Stimulated activated CD4-positive, alpha-beta T cell treated with anti-CD3 and anti-CD28 coated beads, TNF-alpha, amount 100 ng/mL, for 1 hour (primary cell): ENCODE data around the gene SYTL3.

Experiments used
- DNase-seq, 3 donors: peaks; one replicate each; pipeline ENCODE4 v3.0.0-alpha.2; 2020; ENCODE audit warnings: low read depth in 3 of 3, low spot score in 1 of 3

Gene SYTL3

DNA sequence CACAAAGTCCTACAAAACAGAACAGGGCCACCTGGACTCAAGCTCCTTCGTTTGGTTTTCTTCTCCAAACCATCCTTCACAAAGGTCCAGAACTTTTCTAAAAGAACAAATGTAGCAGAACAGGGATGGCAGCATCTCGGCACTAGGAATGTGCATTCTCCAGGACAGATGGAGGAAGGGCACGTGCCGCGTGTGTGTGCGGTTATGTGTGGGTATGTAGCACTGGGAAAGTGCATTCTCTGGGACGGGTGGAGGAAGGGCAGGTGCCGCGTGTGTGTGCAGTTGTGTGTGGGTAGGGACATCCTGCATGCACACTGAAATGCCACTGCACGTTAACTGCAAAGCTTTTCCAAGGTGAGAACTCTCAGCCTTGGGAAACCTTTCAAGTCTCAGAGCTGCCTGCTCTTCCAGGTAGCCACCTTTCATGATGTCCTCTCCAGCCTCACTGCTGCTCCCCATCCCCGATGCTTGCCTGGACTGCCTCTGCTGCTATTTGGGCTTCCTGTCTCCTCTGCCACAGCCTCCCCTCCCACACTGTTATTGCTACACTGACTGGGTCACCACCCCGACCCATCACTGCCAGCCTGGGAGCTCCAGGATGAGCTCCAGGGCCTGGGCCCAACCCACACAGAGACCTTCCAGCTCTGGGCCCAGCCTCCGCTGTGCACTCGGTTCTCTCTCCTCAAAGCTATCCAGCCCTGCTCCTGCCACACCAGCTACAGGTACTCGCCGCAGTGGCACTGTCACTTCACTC, 121.7 kb downstream of the SYTL3 start:
- no peak for DNase-seq

DNA sequence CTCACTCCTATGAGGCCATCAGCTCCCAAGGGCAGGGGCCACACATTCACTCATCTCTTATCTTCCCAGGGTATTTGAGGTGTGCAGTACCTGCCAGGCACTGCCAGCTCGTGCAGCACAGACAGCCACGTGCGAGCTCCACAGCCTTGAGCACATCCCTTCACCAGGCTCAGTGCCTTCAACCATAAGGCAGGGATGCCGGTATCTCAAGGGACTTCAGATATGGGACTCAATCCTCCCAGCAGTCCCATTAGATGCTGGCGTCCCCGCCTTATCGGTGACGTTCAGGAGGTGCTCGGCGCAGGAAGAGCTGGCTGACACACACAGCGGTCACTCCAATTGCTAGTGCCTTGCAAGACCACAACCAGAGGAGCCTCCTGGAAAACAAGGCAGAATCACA, 122.3 kb downstream of the SYTL3 start:
- no peak for DNase-seq

DNA sequence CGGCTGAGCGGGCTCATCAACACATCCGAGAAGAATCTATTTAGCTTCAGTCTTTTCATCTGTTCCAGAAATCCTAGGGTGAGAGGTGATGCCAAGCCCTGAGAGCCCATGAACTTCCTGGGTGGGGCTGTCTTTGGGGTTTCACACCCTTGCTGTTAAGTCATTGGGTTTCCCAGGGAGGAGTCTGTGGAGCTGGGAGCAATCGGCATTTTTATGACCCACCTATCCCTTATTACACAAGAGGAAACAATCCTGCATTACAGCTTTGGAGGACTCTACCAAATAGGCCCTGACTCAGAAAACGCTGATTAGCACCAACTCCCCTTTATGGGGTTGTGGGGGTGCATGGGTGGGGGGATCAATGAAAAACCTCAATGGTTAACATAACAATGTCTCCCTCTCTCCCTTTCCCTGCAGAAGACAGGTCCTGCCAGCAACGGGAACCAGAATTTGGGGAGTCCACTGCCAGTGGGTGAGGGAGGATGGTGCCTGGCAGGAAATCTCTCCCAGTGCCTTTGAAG, 123.1 kb downstream of the SYTL3 start:
- no peak for DNase-seq

DNA sequence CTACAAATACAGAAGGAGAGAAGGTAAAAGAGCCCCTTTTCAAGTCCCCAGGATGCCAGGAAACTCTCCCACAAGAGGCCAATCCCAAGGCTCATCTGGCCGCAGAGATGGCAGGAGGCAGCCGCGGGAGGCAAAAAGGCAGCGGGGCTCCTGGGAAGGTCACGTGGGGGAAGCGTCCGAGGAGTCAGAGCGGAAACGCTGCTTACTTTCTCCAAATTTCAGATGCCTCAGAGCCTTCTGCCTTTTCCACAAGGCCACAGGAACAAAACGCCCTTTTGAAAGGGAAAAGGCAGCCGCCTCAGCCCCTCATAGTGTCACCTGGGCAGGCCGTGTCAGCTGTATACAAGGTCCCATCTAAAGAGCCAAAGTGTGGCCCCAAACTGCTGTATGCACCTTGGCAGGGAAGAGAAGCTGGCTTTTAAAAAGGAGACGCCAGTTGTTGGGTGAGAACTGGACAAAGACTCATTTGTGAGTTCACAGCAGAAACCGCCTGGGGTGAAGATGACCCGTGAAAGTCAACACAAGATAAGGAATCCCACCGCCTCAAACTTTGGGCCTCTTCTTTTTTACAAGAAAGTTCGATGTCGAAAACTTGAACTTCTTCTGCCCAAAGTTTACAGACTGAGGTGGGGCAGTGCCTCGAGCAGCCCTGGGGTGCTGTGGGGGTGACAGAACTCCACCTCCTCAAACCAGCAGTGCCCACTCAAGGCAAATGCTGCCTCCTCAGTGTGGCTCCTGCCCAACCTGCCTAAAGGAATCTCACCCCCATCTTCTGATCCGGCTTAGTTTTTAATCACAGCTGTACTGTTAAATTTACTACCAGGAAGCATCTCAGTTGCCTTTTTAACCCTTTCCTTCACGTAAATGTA, 124.0 kb downstream of the SYTL3 start:
- DNase-seq: no peak

DNA sequence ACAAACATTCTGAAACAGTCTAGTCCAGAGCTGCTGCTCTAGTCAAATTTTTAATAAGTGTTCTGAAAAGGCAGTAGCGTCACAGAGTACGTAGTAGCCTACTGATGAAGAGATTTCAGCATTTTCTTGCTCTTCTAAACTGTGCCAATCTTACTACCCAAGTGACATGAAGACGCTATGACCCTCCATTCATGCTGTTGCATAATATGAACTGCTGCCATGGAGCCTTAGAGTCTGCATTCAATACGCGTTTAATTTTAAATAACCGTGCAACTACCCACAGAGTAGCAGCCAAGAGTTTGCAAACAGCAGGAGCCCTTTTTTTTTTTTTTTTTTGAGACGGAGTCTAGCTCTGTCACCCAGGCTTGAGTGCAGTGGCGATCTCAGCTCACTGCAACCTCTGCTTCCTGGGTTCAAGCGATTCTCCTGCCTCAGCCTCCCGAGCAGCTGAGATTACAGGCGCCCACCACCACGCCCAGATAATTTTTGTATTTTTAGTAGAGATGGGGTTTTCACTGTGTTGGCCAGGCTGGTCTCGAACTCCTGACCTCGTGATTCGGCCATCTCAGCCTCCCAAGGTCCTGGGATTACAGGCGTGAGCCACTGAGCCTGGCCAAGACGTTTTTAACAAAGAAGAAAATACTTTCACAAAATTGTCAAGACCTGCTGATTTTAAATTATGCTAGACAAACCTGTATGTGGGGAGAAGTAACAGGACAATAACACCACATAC, 125.0 kb downstream of the SYTL3 start:
- DNase-seq: no peak

DNA sequence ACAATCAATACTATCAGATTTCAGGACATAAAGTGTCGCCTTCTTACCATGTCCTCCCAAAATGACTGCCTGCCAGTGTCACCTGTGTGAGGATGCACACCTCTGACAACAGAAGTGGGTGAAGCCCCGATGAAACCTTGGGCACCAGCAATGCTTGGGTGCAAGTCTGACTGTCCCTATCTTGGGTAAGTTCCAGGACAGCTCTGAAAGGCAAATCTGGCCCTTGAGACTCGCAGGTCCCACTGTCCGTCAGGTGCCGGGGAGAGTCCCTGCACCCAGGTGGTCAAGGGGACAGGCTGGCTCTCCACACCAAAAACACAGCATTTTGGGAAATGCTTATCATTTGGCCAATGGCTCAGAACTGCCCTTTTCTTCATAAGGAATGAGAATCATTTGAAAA, 126.0 kb downstream of the SYTL3 start:
- DNase-seq: no peak

DNA sequence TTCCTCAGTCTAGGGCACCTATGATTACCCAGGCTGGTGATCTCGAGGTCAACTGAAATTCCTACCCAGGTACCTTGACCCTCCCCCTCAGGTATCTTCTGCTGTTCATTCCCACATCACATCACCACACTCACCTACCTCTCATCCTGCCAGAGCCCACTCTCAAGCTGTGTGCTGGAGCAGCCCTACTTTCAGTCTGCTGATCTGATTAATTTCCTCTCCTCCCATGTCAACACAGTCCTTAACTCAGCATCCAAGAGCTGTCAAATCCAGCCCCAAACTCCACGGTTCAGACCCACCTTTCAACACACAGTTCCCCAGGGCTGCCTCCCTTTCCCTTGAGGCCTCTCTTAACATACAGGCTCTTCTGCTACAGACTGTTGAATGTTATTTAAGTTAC, 126.9 kb downstream of the SYTL3 start:
- no peak for DNase-seq

DNA sequence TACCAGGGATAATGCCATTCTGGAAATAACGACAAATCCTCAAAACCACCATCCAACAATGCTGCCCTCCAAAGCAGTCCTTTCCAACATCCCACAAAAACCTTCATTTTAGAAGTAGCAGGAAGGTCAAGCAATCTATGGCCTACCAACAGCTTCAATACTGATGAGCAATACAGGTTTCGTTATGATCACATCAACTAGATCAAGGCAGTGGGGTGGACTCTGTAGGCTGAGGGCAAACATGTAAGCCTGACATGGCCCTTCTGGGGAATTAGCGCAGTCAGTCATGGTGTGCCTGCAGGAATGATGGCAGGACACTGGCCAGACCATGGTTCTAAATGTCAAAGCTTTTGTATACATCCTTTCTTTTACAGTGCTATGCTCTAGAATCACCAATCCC, 127.7 kb downstream of the SYTL3 start:
- DNase-seq: no peak

DNA sequence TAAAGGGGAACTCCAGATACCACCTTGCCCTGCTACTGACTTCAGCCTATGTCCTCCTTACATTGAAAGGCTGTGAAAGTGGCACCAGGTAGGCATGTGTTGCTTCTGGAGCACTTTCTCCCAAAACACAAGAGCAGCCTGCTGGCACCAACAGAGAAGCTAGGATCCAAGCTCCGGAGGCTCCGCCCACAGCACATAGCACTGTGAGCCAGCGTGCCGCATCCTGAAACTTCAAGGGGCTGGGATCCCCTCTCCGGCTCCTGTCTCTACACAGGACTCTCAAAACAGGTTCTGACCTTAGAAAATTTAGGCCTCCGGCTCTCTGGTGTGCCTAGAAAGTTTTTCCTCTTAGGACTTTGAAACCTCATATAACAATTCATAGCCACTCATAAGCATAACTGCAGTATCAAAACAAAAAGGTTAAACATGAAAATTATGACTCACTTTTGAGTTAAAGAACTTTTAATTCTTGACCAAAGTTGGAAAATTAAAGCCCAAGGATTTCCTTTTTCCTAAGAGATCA, 128.2 kb downstream of the SYTL3 start:
- no peak for DNase-seq

DNA sequence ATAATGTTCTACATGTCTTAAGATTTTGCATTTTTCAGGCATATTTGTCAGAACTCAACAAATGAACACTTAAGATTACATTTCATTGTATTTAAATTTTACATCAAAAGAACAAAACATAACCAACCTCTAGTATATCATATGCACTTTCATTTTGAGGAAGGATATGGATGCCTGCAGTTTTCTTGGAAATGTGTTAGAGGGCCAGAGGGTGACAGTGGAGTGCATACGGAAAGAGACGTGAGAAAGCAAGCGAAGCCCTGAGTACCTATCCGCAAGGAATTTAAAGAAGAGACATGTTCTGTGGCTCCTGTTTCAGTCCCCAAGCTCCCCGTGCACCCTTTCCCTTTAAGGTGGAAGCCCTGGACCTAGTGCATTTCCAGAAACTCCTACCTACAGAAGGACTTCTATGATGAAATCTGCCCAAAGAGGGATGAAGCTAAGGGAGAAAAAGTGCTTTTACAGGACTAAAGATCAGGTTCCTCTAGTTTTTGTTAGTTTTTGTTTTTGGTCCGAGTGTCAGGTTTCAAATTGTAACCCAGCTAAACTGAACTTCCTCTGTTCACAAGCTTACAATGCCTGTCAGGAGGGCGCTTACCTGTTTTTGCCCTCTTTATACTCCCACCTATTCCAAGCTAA, 130.5 kb downstream of the SYTL3 start:
- DNase-seq: no peak

DNA sequence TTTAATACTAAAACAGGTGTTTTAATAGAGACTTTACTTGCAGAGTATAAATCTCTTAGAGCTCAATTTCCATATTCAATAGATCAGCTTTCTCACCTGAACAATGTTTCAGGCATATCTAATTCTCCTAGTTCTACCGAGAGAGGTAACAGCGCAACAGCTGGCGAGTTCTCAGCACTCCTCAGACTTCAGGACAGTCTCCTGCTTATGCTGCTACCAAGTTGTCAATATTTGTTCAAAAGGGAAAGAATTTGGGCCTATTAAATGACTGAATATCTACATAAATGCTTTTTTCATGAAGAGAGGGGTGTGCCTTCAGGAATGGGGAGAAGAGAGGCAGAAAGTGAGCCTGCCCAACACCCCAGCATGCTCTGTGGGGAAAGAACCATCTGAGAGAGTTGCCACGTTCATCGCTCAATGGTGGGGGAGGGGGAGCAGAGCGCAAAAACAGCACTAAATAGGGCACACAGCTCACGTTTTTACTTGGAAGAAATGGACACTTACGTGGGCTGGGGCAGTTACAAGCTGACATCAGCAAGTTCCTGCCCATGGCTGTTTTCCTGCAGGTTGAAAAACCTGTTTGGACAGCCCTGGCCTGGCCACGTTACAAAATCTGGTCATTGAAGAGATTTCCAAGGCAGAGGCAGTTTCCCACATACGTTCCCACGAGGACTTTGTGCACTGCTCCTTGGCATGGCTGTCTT, 131.3 kb downstream of the SYTL3 start:
- DNase-seq: no peak

DNA sequence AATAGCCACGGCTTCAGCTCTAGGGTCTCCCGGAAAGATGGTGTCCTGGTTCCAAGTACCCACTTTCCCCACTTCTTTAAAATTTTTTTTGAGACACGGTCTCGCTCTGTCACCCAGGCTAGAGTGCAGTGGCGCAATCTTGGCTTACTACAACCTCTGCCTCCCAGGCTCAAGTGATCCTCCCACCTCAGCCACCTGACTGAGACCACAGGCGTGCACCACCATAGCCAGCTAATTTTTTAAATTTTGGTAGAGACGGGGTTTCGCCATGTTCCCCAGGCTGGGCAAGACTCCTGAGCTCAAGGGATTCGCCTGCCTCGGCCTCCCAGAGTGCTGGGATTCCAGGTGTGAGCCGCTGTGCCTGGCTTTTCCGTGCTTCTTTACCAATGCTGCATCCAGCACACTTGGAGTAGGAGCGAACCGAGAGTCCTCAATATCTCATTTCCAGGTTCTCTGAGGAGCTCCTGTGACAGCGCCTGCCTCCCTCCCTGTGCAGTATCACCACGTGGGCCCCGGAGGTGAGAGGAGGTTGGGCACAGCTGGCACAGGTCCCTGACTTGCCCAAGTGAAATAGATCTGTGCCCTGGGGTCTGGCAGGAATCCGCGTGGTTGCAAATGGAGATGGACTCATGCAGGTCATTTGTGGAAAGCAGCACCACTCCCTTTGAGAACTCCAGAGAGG, 132.0 kb downstream of the SYTL3 start:
- DNase-seq: no peak

DNA sequence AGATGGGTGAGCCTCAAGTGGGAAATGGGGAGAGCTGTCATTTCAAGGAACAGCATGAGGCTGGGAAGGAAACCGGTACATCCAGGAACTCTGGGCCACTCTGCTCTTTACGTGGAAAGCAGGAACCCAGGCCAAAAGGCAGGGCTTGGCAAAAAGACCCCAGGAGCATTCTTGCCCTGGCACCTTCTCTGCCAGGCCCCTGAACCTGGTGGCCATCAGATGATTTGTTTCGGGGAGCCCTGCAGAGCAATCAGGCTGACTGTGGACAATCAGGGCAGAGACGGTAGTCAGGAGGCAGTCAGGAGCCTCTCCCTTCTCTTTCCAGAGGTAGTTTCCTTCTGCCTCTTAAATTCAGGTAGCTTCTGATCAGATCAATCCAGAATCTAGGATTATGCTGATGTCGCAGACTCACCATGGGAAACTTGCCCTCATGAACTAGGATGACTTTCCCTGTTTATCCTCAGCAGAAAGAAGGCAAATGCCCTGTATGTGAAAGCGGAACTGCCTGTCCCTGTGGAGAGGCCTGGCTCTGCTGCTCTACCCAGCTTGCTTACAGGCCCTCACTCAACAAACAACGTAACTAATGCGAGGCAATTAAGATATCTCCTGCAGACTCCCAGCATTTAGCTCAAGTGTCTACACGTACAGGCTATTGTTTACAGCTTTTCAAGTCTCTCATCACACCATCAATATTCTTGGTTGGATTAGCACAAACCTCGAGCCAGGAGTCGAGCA, 132.7 kb downstream of the SYTL3 start:
- no peak for DNase-seq

DNA sequence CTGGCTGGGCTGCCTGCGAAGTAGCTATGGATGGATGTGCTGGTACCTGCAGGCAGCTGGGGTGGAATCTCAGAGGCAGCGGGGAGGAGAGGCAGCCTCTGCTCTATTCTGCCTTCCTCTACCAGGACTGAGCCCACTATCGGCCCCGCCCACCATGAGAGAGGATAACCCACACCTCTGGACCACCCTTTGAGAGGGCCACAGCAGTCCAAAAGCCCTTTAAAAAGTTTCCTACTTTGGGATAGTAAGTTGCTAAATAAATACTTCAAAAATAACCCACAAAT, 133.3 kb downstream of the SYTL3 start:
- no peak for DNase-seq

DNA sequence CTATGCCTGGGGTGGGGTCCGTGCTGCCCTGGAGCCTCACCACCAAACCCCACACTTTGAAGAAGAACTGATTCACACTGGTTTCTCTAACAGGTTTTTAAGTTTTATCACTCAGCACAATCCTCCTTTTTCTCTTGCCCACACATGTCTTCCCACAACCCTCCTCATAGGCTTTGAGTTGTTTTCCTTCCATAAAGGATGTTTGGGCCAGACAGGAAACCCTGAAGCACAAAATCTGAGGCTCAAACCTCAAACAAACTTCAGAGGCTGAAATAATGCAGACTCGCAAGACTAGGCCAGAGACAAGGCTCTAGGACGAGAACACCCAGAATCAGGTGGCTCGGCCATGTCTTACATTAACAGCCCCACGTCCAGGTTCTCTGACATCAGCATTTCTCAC, 134.0 kb downstream of the SYTL3 start:
- DNase-seq: no peak

DNA sequence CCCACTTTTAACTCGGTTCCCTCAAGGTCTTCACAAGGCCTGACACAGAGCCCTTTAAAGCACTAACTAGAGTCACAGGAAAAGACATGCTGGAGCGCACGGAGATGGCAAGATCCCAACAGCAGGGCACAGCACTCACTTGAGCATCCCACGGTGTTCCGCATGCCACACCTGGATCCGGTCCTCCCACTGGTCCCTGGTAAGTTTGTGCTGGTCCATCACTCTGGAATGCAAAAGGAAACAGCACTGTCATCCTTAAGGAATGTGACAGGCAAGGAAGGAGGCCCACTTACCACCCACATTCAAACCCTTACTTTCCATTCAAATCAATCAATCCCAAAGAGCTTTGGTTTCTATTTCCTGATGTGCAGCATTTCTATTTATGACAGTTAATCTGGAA, 134.7 kb downstream of the SYTL3 start:
- no peak for DNase-seq

DNA sequence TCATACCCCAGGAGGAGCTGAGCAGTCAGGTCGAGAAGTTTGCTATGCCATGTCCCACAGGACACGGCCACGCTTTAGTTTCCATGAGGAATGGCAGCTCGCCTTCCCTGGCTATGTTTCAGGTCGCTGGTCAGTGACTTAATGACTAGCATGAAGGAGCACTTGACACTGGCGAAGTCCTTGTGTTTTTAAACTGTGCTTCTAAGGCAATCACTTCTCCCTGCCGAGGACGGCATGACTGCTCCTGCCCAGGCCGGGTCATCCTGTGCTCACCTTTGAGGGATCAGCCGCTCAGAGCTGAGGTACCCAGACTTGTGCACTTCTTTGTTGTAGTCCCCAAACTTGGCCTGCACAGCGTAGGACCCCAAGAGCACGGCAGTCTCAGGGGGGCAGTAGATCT, 135.2 kb downstream of the SYTL3 start:
- DNase-seq: no peak

DNA sequence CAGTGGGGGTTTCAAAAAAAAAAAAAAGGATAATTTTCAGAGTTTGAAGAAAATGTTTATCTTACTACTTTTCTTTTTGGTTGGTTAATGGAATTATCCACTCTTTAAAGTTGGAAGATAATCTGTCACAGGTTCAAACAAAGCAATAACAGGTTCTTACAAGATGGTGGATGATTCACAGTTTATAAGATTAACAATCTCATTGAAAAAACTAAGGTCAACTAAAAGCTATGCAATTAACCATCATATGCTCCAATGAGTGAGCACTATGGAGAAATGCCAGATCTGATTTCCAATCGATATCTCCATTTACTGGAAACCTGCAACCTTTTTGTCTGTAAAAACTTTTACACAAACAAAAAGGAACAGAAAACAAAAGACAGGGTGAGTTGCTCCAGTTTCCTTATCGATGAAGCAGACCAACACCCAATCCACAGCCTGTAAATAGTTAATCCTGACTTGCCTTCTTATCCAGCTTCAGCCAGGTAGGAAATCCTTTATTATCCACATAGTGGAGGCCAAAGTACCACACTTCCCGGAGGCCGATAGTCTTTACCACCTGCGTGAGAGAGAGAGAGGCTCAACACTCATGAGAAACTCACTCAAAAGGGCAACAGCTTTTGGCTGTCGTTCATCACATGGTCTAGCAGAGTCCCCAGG, 136.9 kb downstream of the SYTL3 start:
- no peak for DNase-seq

DNA sequence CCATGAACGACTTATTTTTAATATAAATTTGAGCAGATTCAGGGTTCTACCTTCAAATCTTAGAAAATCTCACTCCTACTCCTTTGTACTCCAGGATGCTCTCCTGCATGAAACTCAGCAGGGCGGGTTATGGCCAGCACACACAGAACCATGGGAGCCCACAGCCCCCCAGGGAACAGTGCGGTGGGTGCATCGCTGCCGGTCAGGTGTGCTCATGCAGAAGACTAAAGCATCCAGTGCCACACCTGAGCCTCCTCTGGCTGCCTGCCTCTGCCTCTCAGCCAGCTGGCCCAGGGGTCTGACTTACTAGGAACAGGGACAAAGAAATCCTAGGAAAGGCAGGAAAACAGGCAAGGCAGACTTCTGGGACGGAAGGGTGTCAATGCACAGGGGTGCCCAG, 137.5 kb downstream of the SYTL3 start:
- DNase-seq: no peak
